Posterior cingulate gyrus (tissue), 11 donors: ENCODE results near the gene WDR7.

Experiments
- DNase-seq, 10 donors: peaks; one replicate each; pipeline versions ENCODE4 v3.0.0 to v3.0.0-alpha.2; 2020 to 2021; ENCODE audit warnings: mixed read lengths in 3 of 10
- intact Hi-C: fragments of 100-400 bp; cut with DNase I; formaldehyde crosslinking; loops from one replicate; pipeline ENCODE4 v1.15.1; 2023

The WDR7 gene

GRCh38 chr18:57059366-57059765 is 408.2 kb downstream of the WDR7 start:
- DNase-seq: no peak
- intact Hi-C loops: no loop called here

- intact Hi-C loops: no loop called here
- DNase-seq: no peak
These were observed 409.7 kb downstream of the WDR7 start for GRCh38 chr18:57060814-57061213.

- intact Hi-C loops: no loop called here
- no peak for DNase-seq
These were observed 411.0 kb downstream of the WDR7 start for GRCh38 chr18:57062178-57062577.

DNA sequence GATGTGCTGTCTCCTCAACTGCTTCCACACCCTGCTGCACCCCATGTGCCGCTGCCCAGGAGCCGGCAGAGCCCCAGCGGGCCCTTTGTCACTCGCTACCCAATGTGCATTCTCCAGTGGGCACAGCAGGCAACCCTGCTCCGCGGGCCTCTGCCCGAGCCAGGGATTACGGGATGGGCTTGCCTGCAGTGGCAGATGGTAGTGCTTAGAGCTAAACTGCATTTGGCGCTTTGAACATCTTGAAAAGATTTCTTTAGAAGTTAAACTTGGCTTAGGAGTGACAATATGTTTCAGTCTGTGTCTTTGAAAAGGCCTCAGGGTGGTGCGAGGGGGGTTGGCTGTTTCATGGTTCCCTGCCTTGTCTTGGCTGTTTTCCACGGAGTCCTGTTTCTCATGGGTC is 411.7 kb downstream of the WDR7 start:
- intact Hi-C loops: no loop called here
- DNase-seq: peak in 1 of 10 donors; percentile 87

DNA sequence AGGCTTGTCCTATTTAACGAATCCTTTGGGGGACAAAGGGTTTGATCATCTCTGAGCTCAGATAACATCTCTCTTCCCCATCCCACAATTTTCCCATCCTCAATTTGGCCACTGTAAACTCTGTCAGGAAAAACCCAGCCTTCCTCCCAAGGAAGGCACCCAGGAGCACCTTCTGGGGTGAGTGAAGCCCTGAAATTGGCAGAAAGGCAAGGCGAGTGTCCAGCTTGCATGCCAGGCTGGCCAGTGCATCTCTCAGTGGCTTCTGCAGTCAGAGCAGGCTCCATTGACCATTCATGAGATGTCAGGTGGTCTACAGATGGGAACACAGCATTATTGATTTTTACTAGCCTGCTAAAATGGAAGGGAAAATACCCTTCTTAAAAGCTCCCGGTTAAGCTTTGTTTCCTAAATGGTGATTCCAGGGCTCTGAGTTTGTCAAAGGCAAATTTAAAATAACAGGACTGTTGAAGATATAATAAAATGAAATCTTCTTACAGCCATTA is 412.5 kb downstream of the WDR7 start:
- intact Hi-C loops: no loop called here
- DNase-seq: no peak

DNA sequence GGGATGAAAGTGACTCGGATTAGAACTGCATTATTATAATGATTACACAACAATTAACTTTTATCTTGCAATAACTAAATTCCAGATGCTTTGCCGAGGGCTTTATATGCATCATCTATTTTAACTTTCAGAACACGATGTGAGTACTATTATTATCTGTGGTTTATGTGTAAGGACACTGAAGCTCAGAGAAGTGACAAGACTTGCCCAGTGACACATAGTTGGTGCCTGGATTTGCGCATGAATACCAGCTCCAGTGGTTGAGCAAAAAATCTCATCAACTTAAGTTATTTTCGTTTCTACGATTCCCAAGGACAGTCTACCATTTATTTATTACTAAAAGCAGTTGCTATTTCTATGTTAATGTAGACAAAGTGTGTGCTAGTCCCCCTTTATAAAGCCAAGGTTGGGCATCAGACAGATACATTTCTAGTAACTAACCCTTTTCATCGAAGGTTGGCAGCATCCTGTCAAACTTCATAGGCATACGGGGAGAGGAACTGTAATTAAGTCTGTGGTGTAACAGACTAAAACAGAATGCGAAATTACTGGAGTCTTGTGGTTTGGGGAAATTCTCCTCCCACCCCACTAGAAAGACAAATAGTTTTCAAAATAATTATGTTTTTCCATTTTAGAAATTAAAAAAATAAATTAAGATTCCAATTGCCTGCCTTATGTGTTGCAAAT is 422.5 kb downstream of the WDR7 start:
- intact Hi-C loops: no loop called here
- DNase-seq: no peak

GRCh38 chr18:57075716-57076400 is 424.7 kb downstream of the WDR7 start:
- no peak for DNase-seq
- intact Hi-C loops: no loop called here

DNA sequence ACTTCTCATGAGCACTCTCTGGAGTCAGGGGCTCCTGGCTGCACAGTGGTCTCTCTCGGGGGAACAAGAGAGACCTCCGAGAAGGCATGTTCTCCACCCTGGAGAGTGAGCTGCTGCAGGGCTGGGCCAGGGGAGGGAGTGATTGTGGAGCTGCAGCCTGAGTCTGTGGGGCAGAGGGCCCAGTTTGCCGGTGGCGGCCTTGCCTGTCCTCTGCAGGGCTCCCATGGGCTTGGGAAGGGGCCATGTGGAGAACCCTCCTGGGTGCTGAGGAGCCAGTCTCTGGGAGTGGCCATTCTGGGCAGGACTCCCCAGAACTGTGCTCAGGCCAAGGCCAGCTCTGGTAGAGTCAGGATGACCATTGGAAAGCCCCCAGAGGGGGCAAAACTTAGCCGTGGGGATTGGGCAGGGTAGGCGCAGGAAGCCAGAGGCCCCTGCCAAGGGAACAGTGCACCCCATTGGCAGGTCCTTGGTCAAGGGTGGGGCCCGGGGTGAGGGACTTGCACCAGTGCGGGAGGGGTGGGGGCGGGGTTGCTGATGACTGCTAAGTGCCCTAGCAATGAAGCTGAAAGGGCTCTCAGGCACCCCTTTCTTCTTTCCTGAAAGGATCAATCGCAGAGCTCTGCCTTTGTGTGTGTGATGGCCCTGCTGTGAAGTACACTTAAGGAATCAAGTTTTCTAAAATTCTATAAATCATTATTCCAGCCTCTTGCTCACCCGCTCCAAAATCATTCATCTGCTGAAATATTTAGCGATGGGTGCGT is 426.0 kb downstream of the WDR7 start:
- peak in 1 of 10 donors; percentile 81 for DNase-seq
- intact Hi-C loops: no loop called here

- intact Hi-C loops: no loop called here
- no peak for DNase-seq
These were observed 426.8 kb downstream of the WDR7 start for GRCh38 chr18:57077786-57078552.

DNA sequence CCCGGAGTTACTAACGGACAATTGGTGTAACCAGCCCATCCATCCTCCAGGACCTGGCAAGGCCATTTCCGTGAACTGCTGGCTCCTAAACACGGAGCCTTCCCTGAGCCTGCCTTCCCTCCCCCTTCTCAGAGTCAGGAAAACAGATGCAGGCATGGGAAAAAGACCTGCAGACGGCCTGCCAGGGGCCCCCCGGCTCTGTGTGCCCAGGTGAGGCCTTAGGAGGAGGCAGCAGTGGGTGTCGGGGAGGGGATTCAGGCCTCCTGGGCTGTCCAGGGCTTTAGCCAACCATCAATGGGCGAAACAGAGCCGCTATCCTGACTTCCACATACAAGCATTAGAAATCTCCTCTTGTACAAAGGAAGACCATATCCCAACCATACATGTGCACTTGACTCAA is 427.5 kb downstream of the WDR7 start:
- intact Hi-C loops: no loop called here

GRCh38 chr18:57080479-57080878 is 429.3 kb downstream of the WDR7 start:
- no peak for DNase-seq
- intact Hi-C loops: no loop called here

More for the DNA sequence above, 427.5 kb downstream of the WDR7 start:
- no peak for DNase-seq

DNA sequence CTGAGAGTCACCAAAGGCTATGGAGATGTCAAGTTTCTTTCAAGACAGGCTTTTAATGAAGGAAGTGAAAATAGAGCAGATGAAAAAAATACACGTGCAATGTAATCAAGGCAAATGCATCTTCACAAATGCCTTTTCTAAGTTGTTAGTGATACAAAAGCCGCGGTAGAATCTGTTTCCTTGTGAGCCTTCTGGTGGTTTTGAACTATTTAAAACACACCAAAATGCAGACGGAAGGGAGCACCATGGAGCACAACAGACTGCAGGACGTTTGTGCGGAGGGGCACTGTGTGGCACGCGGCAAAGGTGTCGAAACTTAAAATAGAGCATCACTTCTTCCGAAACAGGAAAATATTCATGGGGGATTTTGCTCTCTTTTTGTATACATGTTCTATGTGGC is 430.7 kb downstream of the WDR7 start:
- DNase-seq: no peak
- intact Hi-C loops: no loop called here

DNA sequence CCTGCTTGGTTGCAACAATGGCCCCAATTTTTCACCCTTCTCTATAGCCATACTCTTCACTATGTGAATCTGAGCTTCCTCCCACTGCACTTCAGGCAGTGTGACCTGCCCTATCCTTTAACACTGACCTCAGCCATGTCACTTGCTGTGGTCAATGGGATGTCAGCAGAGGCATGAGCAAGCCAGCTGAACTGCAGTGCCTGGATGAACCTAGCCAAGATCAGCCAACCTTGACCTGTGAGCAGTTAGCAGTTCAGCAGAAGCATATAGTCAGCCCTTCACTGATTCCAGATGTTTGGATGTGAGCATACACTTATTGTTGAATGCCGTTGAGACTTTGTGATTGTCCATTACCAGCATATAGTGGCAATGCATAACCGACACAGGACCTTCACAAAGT is 432.3 kb downstream of the WDR7 start:
- no peak for DNase-seq
- intact Hi-C loops: no loop called here

DNA sequence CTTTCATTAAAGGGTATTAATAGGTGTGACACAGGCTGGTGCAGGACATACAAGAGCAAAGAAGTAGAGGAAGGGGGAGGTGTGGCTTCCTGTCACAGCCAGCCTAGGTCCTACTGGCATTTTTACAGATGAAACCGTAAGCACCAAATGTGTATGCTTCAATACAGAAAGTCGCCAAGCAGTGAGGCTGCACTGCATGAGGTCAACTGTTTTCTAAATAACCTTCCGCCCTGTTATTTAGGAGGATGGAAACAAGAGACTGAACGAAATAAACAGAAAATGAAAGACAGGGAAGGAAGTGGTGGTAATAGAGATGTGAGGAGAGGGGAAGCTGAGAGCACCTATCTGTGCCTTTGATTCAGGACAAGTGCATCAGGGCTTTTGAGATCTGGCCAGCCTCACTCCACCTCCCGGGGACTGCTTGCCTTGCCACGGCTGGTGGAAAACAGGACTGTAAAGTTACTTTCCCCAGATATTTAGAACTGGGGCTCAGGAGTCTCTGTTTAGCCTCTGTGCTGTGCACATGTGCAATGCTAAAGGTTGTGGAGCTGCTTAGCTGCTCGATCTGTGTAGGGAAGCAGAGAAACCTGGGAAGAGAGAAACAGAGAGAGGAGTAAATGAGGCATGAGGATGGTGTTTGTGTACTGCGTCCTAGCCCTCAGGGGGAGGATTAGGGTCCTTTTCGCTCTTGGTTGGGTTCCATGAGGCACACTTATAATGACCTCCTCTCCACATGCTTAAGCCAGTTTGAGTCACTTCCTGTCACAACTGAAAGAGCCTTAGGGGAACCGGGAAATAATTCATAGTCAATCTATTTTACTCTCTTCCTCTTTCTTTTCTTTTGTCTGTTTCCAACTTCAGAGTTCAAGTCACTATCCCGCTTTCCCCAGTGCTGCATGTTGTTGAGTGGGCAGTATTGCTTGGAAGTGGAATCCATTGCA is 433.4 kb downstream of the WDR7 start:
- no peak for DNase-seq
- intact Hi-C loops: no loop called here

DNA sequence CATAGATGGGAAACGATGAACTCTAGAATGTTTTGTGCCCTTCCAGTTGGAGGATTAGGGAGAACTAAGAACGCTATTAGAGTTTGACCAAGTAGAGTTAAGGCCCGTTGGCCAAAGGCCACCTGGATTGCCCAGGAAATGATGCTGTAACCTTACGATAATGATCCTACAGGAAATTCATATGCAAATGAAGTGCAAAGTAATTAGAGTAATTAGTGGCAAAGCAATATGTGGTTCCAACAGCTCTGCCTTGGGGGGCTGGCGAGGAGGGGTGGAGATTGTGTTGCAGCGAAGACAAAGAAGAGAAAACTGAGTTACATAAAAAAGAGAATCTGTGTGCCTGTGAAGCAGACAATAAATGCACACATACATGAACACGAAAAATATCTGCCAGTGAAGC is 434.2 kb downstream of the WDR7 start:
- DNase-seq: no peak
- intact Hi-C loops: no loop called here

GRCh38 chr18:57086163-57086562 is 435.0 kb downstream of the WDR7 start:
- DNase-seq: no peak
- intact Hi-C loops: no loop called here
